A673 (cell line): ENCODE results near the gene ANTKMT. TPM values are rescaled to one million over a fixed set of nuclear protein-coding genes. Genes with fewer than 3 reads are reported as not detected.
A peak's percentile ranks its signal among the peaks of the same experiment; 100 is the strongest.

Experiments used
- BruUV-seq: library from RNA; stranded (reverse); fragments of 400-500 nt; replicated peaks from 2 replicates; lab custom pipeline; 2021; lab: Mats Ljungman, UMichigan
- CTCF ChIA-PET: fragments of 300-600 bp; sonication (Branson Sonifier 250); formaldehyde crosslinking; loops from one replicate; lab custom pipeline; 2022; ENCODE audit warnings: antibody characterized with exemption; lab: Charles Lee
- POLR2A ChIA-PET: fragments of 300-600 bp; sonication (Branson Sonifier 250); formaldehyde crosslinking; loops from one replicate; lab custom pipeline; 2022; ENCODE audit warnings: antibody characterized with exemption; ENCODE audit not compliant: low non-redundant PET; lab: Charles Lee
- DNase-seq: peaks from one replicate; pipeline ENCODE4 v3.0.0-alpha.2; 2015; ENCODE audit warnings: low spot score
- H3K27ac ChIP-seq: fragments of 200-600 bp; sonication (generic); 2 replicates; pipeline ENCODE4 v1.5.1; 2016; ENCODE audit warnings: mixed run types, low read depth, mild to moderate bottlenecking, mixed read lengths, antibody characterized with exemption, low read length; ENCODE audit not compliant: poor library complexity, severe bottlenecking
- H3K27me3 ChIP-seq: fragments of 200-600 bp; sonication (generic); replicated peaks from 2 replicates; pipeline ENCODE4 v1.6.1; 2017; ENCODE audit warnings: mixed run types, low read depth, mild to moderate bottlenecking, mixed read lengths, antibody characterized with exemption, low read length; ENCODE audit not compliant: insufficient read depth, poor library complexity
- H3K36me3 ChIP-seq: fragments of 200-600 bp; sonication (generic); 2 replicates; pipeline ENCODE4 v1.6.1; 2016; ENCODE audit warnings: mixed run types, mild to moderate bottlenecking, mixed read lengths, antibody characterized with exemption, low read length; ENCODE audit not compliant: insufficient read depth, poor library complexity, severe bottlenecking
- H3K4me1 ChIP-seq: fragments of 200-600 bp; sonication (generic); 2 replicates; pipeline ENCODE4 v1.6.1; 2017; ENCODE audit warnings: mixed run types, mild to moderate bottlenecking, mixed read lengths, antibody characterized with exemption, low read length; ENCODE audit not compliant: insufficient read depth, poor library complexity, severe bottlenecking
- H3K4me3 ChIP-seq: fragments of 200-600 bp; sonication (generic); 2 replicates; pipeline ENCODE4 v1.5.1; 2016; ENCODE audit warnings: low read depth, mixed run types, mild to moderate bottlenecking, mixed read lengths, low read length; ENCODE audit not compliant: poor library complexity, severe bottlenecking
- H3K9me3 ChIP-seq: fragments of 200-600 bp; sonication (generic); 2 replicates; pipeline ENCODE4 v1.6.1; 2016; ENCODE audit warnings: mixed run types, low read depth, mild to moderate bottlenecking, mixed read lengths, antibody characterized with exemption, low read length; ENCODE audit not compliant: poor library complexity, severe bottlenecking
- EZH2 ChIP-seq: fragments of 200-600 bp; sonication (generic); IDR thresholded peaks from 2 replicates; pipeline ENCODE4 v1.6.1; 2017; ENCODE audit warnings: borderline replicate concordance, low read depth, mild to moderate bottlenecking, mixed read lengths, antibody characterized with exemption, low read length; ENCODE audit not compliant: poor library complexity, severe bottlenecking
- intact Hi-C: fragments of 100-400 bp; cut with micrococcal nuclease; formaldehyde crosslinking; loops from one replicate; pipeline ENCODE4 v1.10.0; 2022; ENCODE audit not compliant: unreplicated experiment
- total RNA-seq: library from RNA; stranded (reverse); gene quantifications from 2 replicates; pipeline ENCODE4 v1.2.3, GENCODE V29; 2021
- TF ChIP-seq, protein P1 (sequence below): fragments of 300-800, 200-600 bp; sonication (generic); conservative IDR thresholded peaks from 2 replicates; pipeline ENCODE4 v1.5.1; 2017; ENCODE audit warnings: low read depth, mild to moderate bottlenecking, antibody characterized with exemption, low read length, moderate library complexity, mixed read lengths

Gene ANTKMT
- total RNA-seq, 1 experiment from 2014 or later = 21.2 TPM

GRCh38 chr16:725463-726187 is 4.7 kb downstream of the ANTKMT start:
- CTCF ChIA-PET = interaction anchor here (0.6 kb wide), 1 partner anchor 74 kb away, joined by 3 read pairs; no protein-coding TSS in a partner anchor
- Histone ChIP-seq H3K4me3 (no peak overlapping the region), H3K4me1 (peaks cover 10% of the 10 kb centered on the region), H3K36me3 (no peaks in the 10 kb centered on the region), H3K9me3 (no peaks in the 10 kb centered on the region), H3K27ac (no peak overlapping the region), H3K27me3 (no peaks in the 10 kb centered on the region)
- POLR2A ChIA-PET = no interaction called here
- no peak for TF ChIP-seq EZH2
- TF ChIP-seq, protein P1, sequence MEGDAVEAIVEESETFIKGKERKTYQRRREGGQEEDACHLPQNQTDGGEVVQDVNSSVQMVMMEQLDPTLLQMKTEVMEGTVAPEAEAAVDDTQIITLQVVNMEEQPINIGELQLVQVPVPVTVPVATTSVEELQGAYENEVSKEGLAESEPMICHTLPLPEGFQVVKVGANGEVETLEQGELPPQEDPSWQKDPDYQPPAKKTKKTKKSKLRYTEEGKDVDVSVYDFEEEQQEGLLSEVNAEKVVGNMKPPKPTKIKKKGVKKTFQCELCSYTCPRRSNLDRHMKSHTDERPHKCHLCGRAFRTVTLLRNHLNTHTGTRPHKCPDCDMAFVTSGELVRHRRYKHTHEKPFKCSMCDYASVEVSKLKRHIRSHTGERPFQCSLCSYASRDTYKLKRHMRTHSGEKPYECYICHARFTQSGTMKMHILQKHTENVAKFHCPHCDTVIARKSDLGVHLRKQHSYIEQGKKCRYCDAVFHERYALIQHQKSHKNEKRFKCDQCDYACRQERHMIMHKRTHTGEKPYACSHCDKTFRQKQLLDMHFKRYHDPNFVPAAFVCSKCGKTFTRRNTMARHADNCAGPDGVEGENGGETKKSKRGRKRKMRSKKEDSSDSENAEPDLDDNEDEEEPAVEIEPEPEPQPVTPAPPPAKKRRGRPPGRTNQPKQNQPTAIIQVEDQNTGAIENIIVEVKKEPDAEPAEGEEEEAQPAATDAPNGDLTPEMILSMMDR = no peak
- intact Hi-C loops = no loop called here
- DNase-seq = no peak
- no TSS peak for BruUV-seq

GRCh38 chr16:726188-726437 is 5.2 kb downstream of the ANTKMT start:
- Histone ChIP-seq H3K36me3 (no peaks in the 10 kb centered on the region), H3K27me3 (no peaks in the 10 kb centered on the region), H3K4me1 (peaks cover 10% of the 10 kb centered on the region), H3K4me3 (no peak overlapping the region), H3K9me3 (no peaks in the 10 kb centered on the region), H3K27ac (no peak overlapping the region)
- intact Hi-C loops = no loop called here
- ChIA-PET CTCF (interaction anchor here (0.6 kb wide), 1 partner anchor 73 kb away, joined by 3 read pairs; no protein-coding TSS in a partner anchor), POLR2A (no interaction called here)
- BruUV-seq = no TSS peak
- no peak for DNase-seq
- TF ChIP-seq EZH2 = no peak
- TF ChIP-seq, protein P1 = no peak

- Histone ChIP-seq H3K9me3 (no peaks in the 10 kb centered on the region), H3K4me3 (peak within 1 kb of the TSS; percentile 52), H3K27me3 (no peaks in the 10 kb centered on the region), H3K4me1 (peaks cover 10% of the 10 kb centered on the region), H3K27ac (no peak within 1 kb of the TSS), H3K36me3 (no peaks in the 10 kb centered on the region)
- ChIA-PET CTCF (interaction anchor here (0.6 kb wide), 1 partner anchor 73 kb away, joined by 3 read pairs; no protein-coding TSS in a partner anchor), POLR2A (no interaction called here)
- no peak for TF ChIP-seq EZH2
- TF ChIP-seq, protein P1 = no peak
- BruUV-seq = no TSS peak
- intact Hi-C loops = no loop called here
- DNase-seq = peak; percentile 53
Observed at GRCh38 chr16:726438-727290, 5.7 kb downstream of the ANTKMT start, which contains the start of the genes CCDC78 and HAGHL. TSS of gene CCDC78 (minus strand) at chr16:726443. CDS start at chr16:726367, 76 bp downstream. TSS of gene HAGHL (plus strand) at chr16:727106. CDS start at chr16:727510, 404 bp downstream.
